Peyer's patch (tissue), 4 donors: ENCODE data around the gene SRCIN1.
A peak's percentile ranks its signal among the peaks of the same experiment; 100 is the strongest.
"Not testable (repeated sequence)": the region's sequence is repeated elsewhere in the genome, so short reads cannot be mapped to it uniquely, and the experiment has no call there.

Source experiments
- CTCF ChIP-seq, 6 experiments: fragments of 450-650 bp in 4 of 6; fragments of 200-600 bp in 2 of 6; sonication (generic) in 1 of 6; IDR thresholded peaks; one replicate each; pipeline ENCODE4 v1.5.1; 2017 to 2019; ENCODE audit warnings: antibody characterized with exemption in 6 of 6, mild to moderate bottlenecking in 3 of 6, moderate library complexity in 1 of 6
- POLR2A ChIP-seq, 2 donors: fragments of 450-650 bp; IDR thresholded peaks; one replicate each; pipeline ENCODE4 v1.5.1; 2017; ENCODE audit warnings: antibody characterized with exemption in 2 of 2, mild to moderate bottlenecking in 2 of 2, moderate library complexity in 2 of 2

- TF ChIP-seq CTCF (IDR thresholded peaks at IDR 0.05): peak; percentile 25 to 78 (median 70)
- TF ChIP-seq POLR2A (IDR thresholded peaks at IDR 0.05): not testable (repeated sequence)
Observed at GRCh38 chr17:38484242-38485145, 121.3 kb downstream of the SRCIN1 start.
